GM23338 (cell line): ENCODE results near the gene PHF10.

ENCODE experiments used
- CREB1 ChIP-seq: fragments of 250-450 bp; sonication (Bioruptor Pico); IDR thresholded peaks from 2 replicates; pipeline ENCODE4 v1.5.0; 2020; ENCODE audit warnings: low read depth, mild to moderate bottlenecking, moderate library complexity
- EZH2 ChIP-seq: fragments of 200-600 bp; sonication (generic); IDR thresholded peaks from one replicate; pipeline ENCODE4 v1.8.0; 2017; ENCODE audit warnings: antibody characterized with exemption, mild to moderate bottlenecking, low read depth; ENCODE audit not compliant: unreplicated experiment
- EZH2phosphoT487 ChIP-seq: fragments of 200-600 bp; sonication (generic); IDR thresholded peaks from one replicate; pipeline ENCODE4 v1.8.1; 2018; ENCODE audit warnings: antibody characterized with exemption; ENCODE audit not compliant: unreplicated experiment
- JUNB ChIP-seq: IDR thresholded peaks from one replicate; pipeline ENCODE4 v1.6.1; 2016; ENCODE audit warnings: antibody characterized with exemption; ENCODE audit not compliant: unreplicated experiment
- NANOG ChIP-seq: IDR thresholded peaks from 2 replicates; pipeline ENCODE4 v1.6.1; 2016; ENCODE audit warnings: antibody characterized with exemption, borderline replicate concordance
- POLR2AphosphoS5 ChIP-seq: IDR thresholded peaks from 2 replicates; pipeline ENCODE4 v1.6.1; 2016; ENCODE audit warnings: antibody characterized with exemption, low read depth
- REST ChIP-seq: IDR thresholded peaks from one replicate; pipeline ENCODE4 v1.6.1; 2018; ENCODE audit warnings: antibody characterized with exemption; ENCODE audit not compliant: unreplicated experiment
- STAT1 ChIP-seq: IDR thresholded peaks from one replicate; pipeline ENCODE4 v1.6.1; 2016; ENCODE audit warnings: antibody characterized with exemption; ENCODE audit not compliant: unreplicated experiment
- ZNF114 ChIP-seq: fragments of 250-450 bp; sonication (Bioruptor Pico); IDR thresholded peaks from 2 replicates; pipeline ENCODE4 v1.5.0; 2020; ENCODE audit warnings: mild to moderate bottlenecking, moderate library complexity
- ZNF331 ChIP-seq: fragments of 250-450 bp; sonication (Bioruptor Pico); IDR thresholded peaks from 2 replicates; pipeline ENCODE4 v1.5.0; 2020; ENCODE audit warnings: low read depth, mild to moderate bottlenecking, moderate library complexity
- TF ChIP-seq, protein P1 (sequence below), 2 experiments: fragments of 200-600 bp in 1 of 2; sonication (generic) in 1 of 2; conservative IDR thresholded peaks; 2 replicates each; pipeline versions ENCODE4 v1.5.1 to v1.6.1; 2016 to 2017; ENCODE audit warnings: antibody characterized with exemption in 2 of 2, low read depth in 2 of 2, mild to moderate bottlenecking in 2 of 2, moderate library complexity in 1 of 2
- TF ChIP-seq, protein P2 (sequence below): IDR thresholded peaks from 2 replicates; pipeline ENCODE4 v1.6.1; 2016; ENCODE audit warnings: antibody characterized with exemption

GRCh38 chr6:169752074-169752623 lies 27.8 kb upstream of the PHF10 start:
- TF ChIP-seq, protein P1, sequence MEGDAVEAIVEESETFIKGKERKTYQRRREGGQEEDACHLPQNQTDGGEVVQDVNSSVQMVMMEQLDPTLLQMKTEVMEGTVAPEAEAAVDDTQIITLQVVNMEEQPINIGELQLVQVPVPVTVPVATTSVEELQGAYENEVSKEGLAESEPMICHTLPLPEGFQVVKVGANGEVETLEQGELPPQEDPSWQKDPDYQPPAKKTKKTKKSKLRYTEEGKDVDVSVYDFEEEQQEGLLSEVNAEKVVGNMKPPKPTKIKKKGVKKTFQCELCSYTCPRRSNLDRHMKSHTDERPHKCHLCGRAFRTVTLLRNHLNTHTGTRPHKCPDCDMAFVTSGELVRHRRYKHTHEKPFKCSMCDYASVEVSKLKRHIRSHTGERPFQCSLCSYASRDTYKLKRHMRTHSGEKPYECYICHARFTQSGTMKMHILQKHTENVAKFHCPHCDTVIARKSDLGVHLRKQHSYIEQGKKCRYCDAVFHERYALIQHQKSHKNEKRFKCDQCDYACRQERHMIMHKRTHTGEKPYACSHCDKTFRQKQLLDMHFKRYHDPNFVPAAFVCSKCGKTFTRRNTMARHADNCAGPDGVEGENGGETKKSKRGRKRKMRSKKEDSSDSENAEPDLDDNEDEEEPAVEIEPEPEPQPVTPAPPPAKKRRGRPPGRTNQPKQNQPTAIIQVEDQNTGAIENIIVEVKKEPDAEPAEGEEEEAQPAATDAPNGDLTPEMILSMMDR (conservative IDR thresholded peaks at IDR 0.05; ENCODE audit: low read depth in 2 of 2) = no peak
- TF ChIP-seq EZH2 (no peak), POLR2AphosphoS5 (no peak), REST (no peak), CREB1 (CRISPR knock-in tag) (no peak), JUNB (no peak), ZNF114 (CRISPR knock-in tag) (no peak), EZH2phosphoT487 (no peak), STAT1 (no peak), NANOG (no peak), ZNF331 (CRISPR knock-in tag) (no peak)
- TF ChIP-seq, protein P2, sequence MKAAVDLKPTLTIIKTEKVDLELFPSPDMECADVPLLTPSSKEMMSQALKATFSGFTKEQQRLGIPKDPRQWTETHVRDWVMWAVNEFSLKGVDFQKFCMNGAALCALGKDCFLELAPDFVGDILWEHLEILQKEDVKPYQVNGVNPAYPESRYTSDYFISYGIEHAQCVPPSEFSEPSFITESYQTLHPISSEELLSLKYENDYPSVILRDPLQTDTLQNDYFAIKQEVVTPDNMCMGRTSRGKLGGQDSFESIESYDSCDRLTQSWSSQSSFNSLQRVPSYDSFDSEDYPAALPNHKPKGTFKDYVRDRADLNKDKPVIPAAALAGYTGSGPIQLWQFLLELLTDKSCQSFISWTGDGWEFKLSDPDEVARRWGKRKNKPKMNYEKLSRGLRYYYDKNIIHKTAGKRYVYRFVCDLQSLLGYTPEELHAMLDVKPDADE = no peak
